GM15510 (cell line): ENCODE measurements around the gene CRB3.

ENCODE experiments used
- POLR2A ChIP-seq: IDR thresholded peaks from 3 replicates; pipeline ENCODE4 v1.6.1; 2011; ENCODE audit warnings: borderline replicate concordance; ENCODE audit not compliant: insufficient read length; ENCODE audit errors: extremely low read depth

The CRB3 gene

GRCh38 chr19:6464070-6464873 is at the start of gene CRB3:
TSS of gene CRB3 (plus strand) at chr19:6464271. CDS start at chr19:6464702, 431 bp downstream.
- no peak for TF ChIP-seq POLR2A

- TF ChIP-seq POLR2A: no peak
These were observed 49.1 kb upstream of the CRB3 start for GRCh38 chr19:6414793-6415590.

GRCh38 chr19:6415591-6416190 is 48.4 kb upstream of the CRB3 start:
- no peak for TF ChIP-seq POLR2A

GRCh38 chr19:6416658-6417405 is 47.2 kb upstream of the CRB3 start:
- no peak for TF ChIP-seq POLR2A

GRCh38 chr19:6417713-6418561 is 46.1 kb upstream of the CRB3 start:
- no peak for TF ChIP-seq POLR2A

GRCh38 chr19:6418562-6418932 is 45.5 kb upstream of the CRB3 start:
- TF ChIP-seq POLR2A: no peak

GRCh38 chr19:6421075-6422014 is 42.7 kb upstream of the CRB3 start:
- TF ChIP-seq POLR2A: no peak

- TF ChIP-seq POLR2A: no peak
These were observed 40.4 kb upstream of the CRB3 start for GRCh38 chr19:6423499-6424194.

- TF ChIP-seq POLR2A: peak; percentile 90
These were observed 39.7 kb upstream of the CRB3 start, which contains the start of gene KHSRP for GRCh38 chr19:6424195-6424938. TSS of gene KHSRP (minus strand) at chr19:6424811. CDS start at chr19:6424701, 110 bp downstream.

- peak; percentile 51 for TF ChIP-seq POLR2A
These were observed 38.9 kb upstream of the CRB3 start for GRCh38 chr19:6424939-6425731.

GRCh38 chr19:6425732-6426620 is 38.1 kb upstream of the CRB3 start:
- no peak for TF ChIP-seq POLR2A
